Glomerular endothelial cell (primary cell): ENCODE measurements around the gene TBC1D25. TPM values are rescaled to one million over a fixed set of nuclear protein-coding genes. Genes with fewer than 3 reads are reported as not detected.
A peak's percentile ranks its signal among the peaks of the same experiment; 100 is the strongest.
"Not testable (repeated sequence)": the region's sequence is repeated elsewhere in the genome, so short reads cannot be mapped to it uniquely, and the experiment has no call there.

Experiments
- DNase-seq: peaks from one replicate; pipeline ENCODE4 v3.0.0-alpha.2; 2011; ENCODE audit warnings: low read depth, low spot score; ENCODE audit errors: extremely low read depth
- total RNA-seq: library from RNA; depleted of rRNA; stranded (reverse); fragments of >200 nt; gene quantifications from 2 replicates; pipeline ENCODE4 v1.2.3, GENCODE V29; 2015

TBC1D25 gene
- total RNA-seq, 1 donor from 2014 or later = 11.8 TPM

GRCh38 chrX:48555731-48556325 lies 16.3 kb downstream of the TBC1D25 start:
- DNase-seq = not testable (repeated sequence)

- no peak for DNase-seq
These were observed 18.8 kb downstream of the TBC1D25 start for GRCh38 chrX:48558271-48558670.

GRCh38 chrX:48559636-48560035 lies 20.1 kb downstream of the TBC1D25 start:
- DNase-seq = no peak

- DNase-seq = no peak
These were observed 20.5 kb downstream of the TBC1D25 start for GRCh38 chrX:48560056-48560455.

GRCh38 chrX:48560681-48561080 lies 21.2 kb downstream of the TBC1D25 start:
- DNase-seq = no peak

GRCh38 chrX:48569958-48570357 lies 30.4 kb downstream of the TBC1D25 start:
- no peak for DNase-seq

GRCh38 chrX:48573690-48574269 lies 34.3 kb downstream of the TBC1D25 start:
- peak; percentile 56 for DNase-seq

- DNase-seq = no peak
These were observed 35.1 kb downstream of the TBC1D25 start, which contains the start of gene RBM3 for GRCh38 chrX:48574270-48575266. RBM3 (plus strand) TSS chrX:48574484; CDS start chrX:48575181, 697 bp downstream.

- no peak for DNase-seq
These were observed 36.1 kb downstream of the TBC1D25 start for GRCh38 chrX:48575642-48576041.

GRCh38 chrX:48576108-48576507 lies 36.6 kb downstream of the TBC1D25 start:
- no peak for DNase-seq

GRCh38 chrX:48578661-48579128 lies 39.2 kb downstream of the TBC1D25 start:
- no peak for DNase-seq

GRCh38 chrX:48579259-48579658 lies 39.7 kb downstream of the TBC1D25 start:
- no peak for DNase-seq

- DNase-seq = no peak
These were observed 41.1 kb downstream of the TBC1D25 start for GRCh38 chrX:48580662-48581061.

GRCh38 chrX:48584698-48585097 lies 45.2 kb downstream of the TBC1D25 start:
- DNase-seq = no peak

GRCh38 chrX:48589482-48590162 lies 50.1 kb downstream of the TBC1D25 start:
- no peak for DNase-seq

- DNase-seq = no peak
These were observed 50.9 kb downstream of the TBC1D25 start for GRCh38 chrX:48590203-48591103.

- DNase-seq = peak; percentile 88
These were observed 51.8 kb downstream of the TBC1D25 start for GRCh38 chrX:48591255-48591791.

- DNase-seq = no peak
These were observed 53.5 kb downstream of the TBC1D25 start for GRCh38 chrX:48592971-48593370.

GRCh38 chrX:48595929-48596328 lies 56.4 kb downstream of the TBC1D25 start:
- no peak for DNase-seq
